Activated CD8-positive, alpha-beta memory T cell treated with anti-CD3 and anti-CD28 coated beads, Interleukin-2, amount 10 ng/mL, durations not matched to agents 7 days and 5 days (primary cell): ENCODE data around the gene CACNA1B. TPM values are rescaled to one million over a fixed set of nuclear protein-coding genes. Genes with fewer than 3 reads are reported as not detected.

Experiments
- microRNA-seq: library from miRNA; unstranded; fragments of <30 nt; microRNA quantifications from one replicate; pipeline ENCODE4 v1.2.0, GENCODE V29; 2022
- total RNA-seq, 2 experiments: library from RNA; stranded (reverse); gene quantifications; one replicate each; pipeline ENCODE4 v1.2.3, GENCODE V29; 2021

CACNA1B gene
- total RNA-seq, 2 experiments from 2014 or later = not detected

Small RNA genes lying within 50 kb of the gene (microRNA-seq; reads per million reads assigned to microRNA genes)
- gene MIR602 = not detected
